ENCODE results near the gene NGEF. TPM values are rescaled to one million over a fixed set of nuclear protein-coding genes. Genes with fewer than 3 reads are reported as not detected.

The NGEF gene
- total and polyA plus RNA-seq, 7 donors, result 0.28 to 13.9 (median 10.8) TPM; not detected in 2

- Histone ChIP-seq H3K27ac (no peak overlapping the region), H3K36me3 (no peaks in the 10 kb centered on the region), H3K4me1 (no peaks in the 10 kb centered on the region), H3K9me3 (no peaks in the 10 kb centered on the region), H3K27me3 (peaks cover 0 to 5% (median 0%) of the 10 kb centered on the region in 3 donors), H3K4me3 (no peak overlapping the region)
- no peak for TF ChIP-seq EP300 (IDR thresholded peaks at IDR 0.05)
- 91 to 97% methylated on average over 23 of the region's 23 CpGs for WGBS, 2 donors
- intact Hi-C loops (cut with DNase I), result no loop called here
- DNase-seq, result peak; percentile 18
These were observed 22.5 kb upstream of the NGEF start for GRCh38 chr2:233035426-233036161.

GRCh38 chr2:233034091-233034882 is 21.2 kb upstream of the NGEF start:
- intact Hi-C loops (cut with DNase I), result no loop called here
- Histone ChIP-seq H3K9me3 (no peaks in the 10 kb centered on the region), H3K27me3 (no peaks in the 10 kb centered on the region), H3K4me3 (no peak overlapping the region), H3K4me1 (no peaks in the 10 kb centered on the region), H3K27ac (no peak overlapping the region), H3K36me3 (no peaks in the 10 kb centered on the region)
- TF ChIP-seq EP300 (IDR thresholded peaks at IDR 0.05) (no peak), CTCF (IDR thresholded peaks at IDR 0.05) (no peak), POLR2AphosphoS5 (IDR thresholded peaks at IDR 0.05) (no peak), POLR2A (IDR thresholded peaks at IDR 0.05) (no peak)
- WGBS, 2 donors, result 92 to 94% methylated on average over 37 of the region's 37 CpGs
- DNase-seq, result no peak

GRCh38 chr2:233033672-233034071 is 20.6 kb upstream of the NGEF start:
- no peak overlapping the region for H3K27ac ChIP-seq
- DNase-seq, result no peak
- H3K4me3 ChIP-seq, result no peak overlapping the region
- no peak for TF ChIP-seq POLR2A (IDR thresholded peaks at IDR 0.05)
- no peak for TF ChIP-seq POLR2AphosphoS5 (IDR thresholded peaks at IDR 0.05)
- no peak for TF ChIP-seq CTCF (IDR thresholded peaks at IDR 0.05)
- no peak for TF ChIP-seq EP300 (IDR thresholded peaks at IDR 0.05)
- no peaks in the 10 kb centered on the region for H3K36me3 ChIP-seq
- intact Hi-C loops (cut with DNase I), result no loop called here
- WGBS, 2 donors, result 57 to 73% methylated on average over 9 of the region's 9 CpGs
- no peaks in the 10 kb centered on the region for H3K27me3 ChIP-seq
- H3K9me3 ChIP-seq, result no peaks in the 10 kb centered on the region
- H3K4me1 ChIP-seq, result no peaks in the 10 kb centered on the region

- no peaks in the 10 kb centered on the region for H3K9me3 ChIP-seq
- no peak within 1 kb of the TSS for H3K27ac ChIP-seq
- WGBS, 2 donors, result 94 to 95% methylated on average over 13 of the region's 13 CpGs
- no peaks in the 10 kb centered on the region for H3K27me3 ChIP-seq
- intact Hi-C loops (cut with DNase I), result no loop called here
- TF ChIP-seq CTCF (IDR thresholded peaks at IDR 0.05) (no peak), POLR2A (IDR thresholded peaks at IDR 0.05) (no peak), EP300 (IDR thresholded peaks at IDR 0.05) (no peak), POLR2AphosphoS5 (IDR thresholded peaks at IDR 0.05) (no peak)
- DNase-seq, result peak; percentile 50
- no peaks in the 10 kb centered on the region for H3K36me3 ChIP-seq
- H3K4me3 ChIP-seq, result no peak within 1 kb of the TSS
- H3K4me1 ChIP-seq, result no peaks in the 10 kb centered on the region
These were observed 19.7 kb upstream of the NGEF start, which contains the start of gene NEU2 for GRCh38 chr2:233032551-233033320. Gene NEU2 (plus strand): TSS chr2:233032672. CDS start chr2:233032672, 0 bp downstream.
